Fibroblast of skin of right quadriceps (primary cell): Measurements from ENCODE around the gene VGLL3.
"Not testable (repeated sequence)": the region's sequence is repeated elsewhere in the genome, so short reads cannot be mapped to it uniquely, and the experiment has no call there.

Experiments
- DNase-seq: peaks from one replicate; pipeline ENCODE4 v3.0.0-alpha.2; 2013

The VGLL3 gene

GRCh38 chr3:86989006-86989405, 1.9 kb downstream of the VGLL3 start:
- DNase-seq, result peak; percentile 47

GRCh38 chr3:86988235-86988634, 2.7 kb downstream of the VGLL3 start:
- DNase-seq, result peak; percentile 90

- DNase-seq, result no peak
Measured at GRCh38 chr3:86987421-86987715, 3.6 kb downstream of the VGLL3 start.

DNA sequence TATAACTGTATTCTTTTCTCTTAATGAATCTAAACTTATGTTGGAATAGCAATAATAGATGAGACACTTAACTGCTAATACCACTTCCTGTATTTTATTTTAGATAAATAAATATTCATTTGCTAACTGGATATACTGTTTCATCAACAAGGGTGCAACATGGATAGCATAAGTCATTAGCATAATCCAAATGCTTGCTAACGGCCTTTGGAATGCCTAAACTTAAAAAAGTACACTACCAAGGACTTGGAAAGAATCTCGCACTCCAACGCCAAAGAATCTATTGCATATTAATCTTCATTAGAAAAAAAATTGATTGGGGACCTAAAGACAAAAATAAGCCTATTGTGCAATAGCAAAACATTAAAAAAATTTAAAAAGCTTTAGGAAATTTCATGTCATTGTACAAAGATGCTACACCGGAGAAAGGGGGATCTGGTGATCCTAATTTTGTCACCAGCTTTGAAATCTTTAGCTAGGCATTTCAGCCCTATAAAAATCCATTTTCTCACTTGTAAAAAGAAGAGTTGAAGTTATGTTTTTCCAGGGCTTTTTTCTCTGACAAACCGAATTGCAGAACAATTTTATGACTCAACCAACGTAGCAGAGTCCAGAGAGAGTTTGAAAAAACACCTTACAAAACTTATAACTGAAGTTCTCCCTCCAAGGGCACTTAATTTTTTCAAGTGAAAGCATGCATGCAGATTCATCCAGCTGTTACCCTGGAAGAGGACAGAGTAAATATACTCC, 4.1 kb downstream of the VGLL3 start:
- DNase-seq, result peak; percentile 67

DNA sequence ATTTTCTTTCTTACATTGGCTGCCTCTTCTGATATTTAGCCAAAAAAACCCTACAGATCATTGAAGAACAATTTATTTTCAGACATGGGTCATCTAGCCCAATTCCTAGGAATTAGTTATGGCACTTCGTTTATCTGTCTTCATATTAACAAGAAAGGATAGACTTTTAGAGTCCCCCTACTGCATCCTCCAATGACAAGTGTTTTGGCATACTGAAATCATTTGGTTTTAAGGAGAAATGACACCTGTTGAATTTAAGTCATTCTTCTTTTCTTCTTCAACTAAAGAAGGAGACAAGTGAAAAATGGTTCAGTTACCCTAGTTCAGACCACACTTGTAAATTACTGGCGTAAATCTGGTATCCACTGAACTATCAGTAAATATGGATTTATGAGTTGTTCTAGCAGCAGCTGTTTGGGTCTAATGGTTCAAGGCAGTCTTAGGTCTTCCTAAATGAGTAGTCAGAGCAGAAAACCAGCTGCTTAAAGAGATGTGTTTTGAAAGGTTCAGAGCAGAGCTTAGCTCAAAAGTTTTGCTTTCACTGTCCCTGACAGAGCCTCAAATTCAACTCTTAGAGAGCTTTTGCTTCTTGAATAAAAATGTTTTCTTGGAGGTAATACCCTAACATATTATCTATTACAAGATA, 5.6 kb downstream of the VGLL3 start:
- DNase-seq, result peak; percentile 19

GRCh38 chr3:86984271-86984670, 6.7 kb downstream of the VGLL3 start:
- peak; percentile 70 for DNase-seq

- peak; percentile 94 for DNase-seq
Measured at GRCh38 chr3:86982883-86983282, 8.1 kb downstream of the VGLL3 start.

GRCh38 chr3:86978111-86978551, 12.8 kb downstream of the VGLL3 start:
- peak; percentile 42 for DNase-seq

DNA sequence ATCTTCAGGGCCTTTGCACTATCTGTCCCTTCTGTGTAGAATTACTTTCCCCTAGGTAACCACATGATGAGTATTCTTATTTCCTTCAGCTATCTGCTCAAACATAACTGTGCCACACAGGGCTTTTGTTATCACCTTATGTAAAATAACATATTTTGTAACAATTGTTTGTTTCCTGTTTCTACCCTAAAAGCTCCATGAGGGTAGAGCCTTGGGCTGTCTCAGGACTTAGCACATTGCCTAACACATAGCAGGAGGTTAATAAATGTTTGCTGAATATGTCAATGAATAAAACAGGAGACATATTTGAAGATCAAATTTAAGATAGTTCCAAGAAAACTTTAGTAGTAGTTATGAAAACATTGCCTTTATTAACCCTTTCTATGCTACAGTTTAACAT, 14.7 kb downstream of the VGLL3 start:
- DNase-seq, result no peak

DNA sequence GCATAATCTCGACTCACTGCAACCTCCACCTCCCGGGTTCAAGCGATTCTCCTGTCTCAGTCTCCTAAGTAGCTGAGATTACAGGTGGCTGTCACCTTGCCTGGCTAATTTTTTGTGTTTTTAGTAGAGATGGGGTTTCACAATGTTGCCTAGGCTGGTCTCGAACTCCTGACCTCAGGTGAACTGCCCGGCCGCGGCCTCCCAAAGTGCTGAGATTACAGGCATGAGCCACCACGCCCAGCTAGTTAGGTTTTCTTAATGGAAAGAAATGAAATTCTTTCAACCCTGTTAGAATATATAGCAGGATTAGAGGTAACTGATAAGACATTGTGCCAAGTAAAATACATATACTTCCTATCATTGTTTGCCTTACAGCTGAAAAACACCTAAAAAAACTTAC, 16.8 kb downstream of the VGLL3 start:
- not testable (repeated sequence) for DNase-seq

GRCh38 chr3:86973440-86973839, 17.5 kb downstream of the VGLL3 start:
- peak; percentile 81 for DNase-seq

DNA sequence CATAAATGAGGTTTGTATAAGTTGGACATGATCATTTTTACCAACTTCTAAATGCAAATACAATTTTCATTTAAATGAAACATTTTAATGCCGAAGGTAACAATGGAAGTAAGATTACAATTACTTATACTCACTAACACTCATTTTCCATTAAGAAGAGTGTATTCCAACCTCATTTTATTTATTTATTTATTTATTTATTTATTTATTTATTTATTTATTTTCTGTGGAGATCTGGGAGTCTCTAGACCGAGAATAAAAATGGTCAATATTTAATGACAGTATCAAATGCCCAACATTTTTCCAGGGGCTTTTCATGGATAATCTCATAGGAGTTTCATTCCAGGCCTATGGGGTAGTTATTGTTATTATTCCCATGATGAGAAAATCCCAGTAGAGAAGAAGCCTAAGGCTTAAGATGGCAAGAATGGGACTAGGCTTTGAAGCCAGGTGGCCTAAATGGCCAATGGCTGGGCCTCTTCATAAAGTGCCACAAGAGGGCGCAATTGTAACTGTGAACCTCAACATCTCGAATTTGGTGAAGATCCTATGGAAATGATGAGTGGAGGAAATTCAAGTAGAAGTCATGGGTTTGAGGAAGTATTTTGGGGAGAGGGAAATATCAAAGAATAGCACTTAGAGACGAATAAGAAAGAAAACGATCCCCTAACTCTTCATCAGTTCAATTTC, 21.3 kb downstream of the VGLL3 start:
- peak; percentile 54 for DNase-seq

- DNase-seq, result no peak
Measured at GRCh38 chr3:86968244-86968932, 22.6 kb downstream of the VGLL3 start.

DNA sequence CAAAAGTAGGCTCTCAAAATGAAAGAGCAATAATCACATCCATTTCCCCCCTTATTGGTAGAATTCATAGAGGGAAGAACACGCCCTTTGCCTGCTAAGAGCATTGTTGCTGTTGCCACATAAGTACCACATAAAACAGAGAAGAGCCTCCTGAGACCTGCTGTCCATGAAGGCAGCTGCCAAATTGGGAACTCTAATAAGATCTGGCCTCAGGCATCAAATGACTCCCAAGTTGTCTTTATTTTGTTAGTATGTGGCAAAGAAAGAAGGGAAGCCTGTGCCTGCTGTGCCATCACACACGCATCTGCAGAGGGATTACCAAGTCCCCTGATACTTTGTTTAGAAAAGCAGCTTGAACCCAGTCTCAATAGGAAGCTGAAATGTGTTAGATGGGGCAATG, 23.9 kb downstream of the VGLL3 start:
- no peak for DNase-seq

GRCh38 chr3:86965166-86965565, 25.8 kb downstream of the VGLL3 start:
- DNase-seq, result no peak

DNA sequence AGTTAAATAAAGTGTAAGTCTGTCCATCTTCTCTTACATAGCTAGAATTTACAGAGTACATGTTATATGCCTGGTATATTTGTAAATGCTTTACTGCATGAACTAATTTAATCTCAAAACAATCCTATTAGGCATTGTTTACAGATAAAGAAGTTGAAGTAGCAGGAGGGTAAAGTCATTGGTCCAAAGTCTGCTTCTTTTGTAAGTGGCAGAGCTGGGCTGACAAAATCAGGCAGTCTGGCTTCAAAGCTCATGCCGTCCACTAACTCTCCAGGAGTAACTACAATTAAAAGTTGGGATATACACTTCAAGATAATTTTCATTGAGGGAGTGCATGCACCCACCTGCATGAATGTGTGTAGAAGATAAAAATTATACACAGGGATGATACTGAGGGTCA, 27.3 kb downstream of the VGLL3 start:
- DNase-seq, result no peak

DNA sequence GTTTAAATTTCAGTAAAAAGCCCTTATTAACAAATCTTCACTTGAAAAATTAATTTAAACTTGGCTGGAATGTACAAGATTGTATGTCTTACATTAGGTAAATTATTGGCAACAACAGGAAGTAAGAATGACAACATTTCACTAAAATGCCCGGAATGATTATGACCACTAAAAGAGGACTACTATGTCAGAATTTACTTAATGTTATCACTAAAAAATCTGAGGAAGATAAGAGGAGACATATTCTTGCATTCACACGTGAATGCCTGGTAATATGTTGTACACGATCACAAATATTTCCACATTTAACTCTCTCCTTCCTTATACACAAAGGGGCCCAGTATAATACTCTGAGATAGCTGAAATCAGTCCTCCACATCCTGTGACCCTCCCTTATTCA, 29.7 kb downstream of the VGLL3 start:
- peak; percentile 45 for DNase-seq

GRCh38 chr3:86960550-86960949, 30.4 kb downstream of the VGLL3 start:
- no peak for DNase-seq

DNA sequence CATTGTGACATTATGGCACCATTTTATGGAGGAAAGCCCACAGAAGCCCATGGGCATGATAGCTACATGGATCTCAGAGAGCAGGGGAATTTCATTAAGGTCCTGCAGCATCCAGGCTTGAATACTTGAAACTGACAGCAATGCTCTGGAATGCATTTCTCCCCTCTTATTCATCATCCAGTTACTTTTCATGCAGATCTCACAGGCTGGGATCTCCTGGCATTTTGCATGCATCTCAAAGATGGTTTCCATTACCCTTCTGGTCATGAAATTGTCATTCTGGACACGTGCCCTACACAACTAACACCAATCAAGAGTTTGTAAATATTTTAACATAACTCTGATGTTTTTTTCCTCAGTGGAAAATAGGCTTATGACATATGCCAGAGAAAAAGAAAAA, 32.4 kb downstream of the VGLL3 start:
- DNase-seq, result peak; percentile 94

- DNase-seq, result peak; percentile 73
Measured at GRCh38 chr3:86954747-86955146, 36.2 kb downstream of the VGLL3 start.

- peak; percentile 53 for DNase-seq
Measured at GRCh38 chr3:86954226-86954625, 36.7 kb downstream of the VGLL3 start.

DNA sequence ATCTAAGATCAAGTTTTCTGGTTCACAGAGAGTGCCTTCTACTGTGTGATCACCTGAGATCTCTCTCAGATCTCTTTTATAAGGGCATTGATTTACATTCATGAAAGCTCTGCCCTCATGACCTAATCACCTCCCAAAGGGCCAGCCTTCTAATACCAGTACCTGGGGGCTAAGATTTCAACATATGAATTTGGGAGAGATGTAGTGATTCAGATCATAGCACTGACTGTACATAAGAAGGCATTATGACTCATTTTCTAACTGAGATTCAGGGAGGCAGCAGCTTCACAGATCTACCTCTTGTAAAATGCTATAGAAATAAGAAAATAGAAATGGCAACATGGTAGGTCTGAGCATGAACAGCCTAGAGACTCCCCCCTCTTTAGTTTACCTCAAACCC, 39.6 kb downstream of the VGLL3 start:
- DNase-seq, result peak; percentile 74

- no peak for DNase-seq
Measured at GRCh38 chr3:86950717-86951116, 40.2 kb downstream of the VGLL3 start.

GRCh38 chr3:86949850-86950249, 41.1 kb downstream of the VGLL3 start:
- peak; percentile 79 for DNase-seq
